DOHH2 (cell line): Measurements from ENCODE around the gene CARM1.

Experiments used
- EZH2phosphoT487 ChIP-seq: fragments of 200-600 bp; sonication (generic); IDR thresholded peaks from 2 replicates; pipeline ENCODE4 v1.6.1; 2017; ENCODE audit warnings: borderline replicate concordance, mild to moderate bottlenecking, antibody characterized with exemption, low read length, moderate library complexity, mixed read lengths
- TF ChIP-seq, protein P1 (sequence below): fragments of 200-600 bp; sonication (generic); IDR thresholded peaks from one replicate; pipeline ENCODE4 v1.5.1; 2014; ENCODE audit warnings: antibody characterized with exemption, mild to moderate bottlenecking, low read depth, low read length; ENCODE audit not compliant: poor library complexity, severe bottlenecking

GRCh38 chr19:10888421-10888866 lies 17.1 kb downstream of the CARM1 start:
- TF ChIP-seq, protein P1, sequence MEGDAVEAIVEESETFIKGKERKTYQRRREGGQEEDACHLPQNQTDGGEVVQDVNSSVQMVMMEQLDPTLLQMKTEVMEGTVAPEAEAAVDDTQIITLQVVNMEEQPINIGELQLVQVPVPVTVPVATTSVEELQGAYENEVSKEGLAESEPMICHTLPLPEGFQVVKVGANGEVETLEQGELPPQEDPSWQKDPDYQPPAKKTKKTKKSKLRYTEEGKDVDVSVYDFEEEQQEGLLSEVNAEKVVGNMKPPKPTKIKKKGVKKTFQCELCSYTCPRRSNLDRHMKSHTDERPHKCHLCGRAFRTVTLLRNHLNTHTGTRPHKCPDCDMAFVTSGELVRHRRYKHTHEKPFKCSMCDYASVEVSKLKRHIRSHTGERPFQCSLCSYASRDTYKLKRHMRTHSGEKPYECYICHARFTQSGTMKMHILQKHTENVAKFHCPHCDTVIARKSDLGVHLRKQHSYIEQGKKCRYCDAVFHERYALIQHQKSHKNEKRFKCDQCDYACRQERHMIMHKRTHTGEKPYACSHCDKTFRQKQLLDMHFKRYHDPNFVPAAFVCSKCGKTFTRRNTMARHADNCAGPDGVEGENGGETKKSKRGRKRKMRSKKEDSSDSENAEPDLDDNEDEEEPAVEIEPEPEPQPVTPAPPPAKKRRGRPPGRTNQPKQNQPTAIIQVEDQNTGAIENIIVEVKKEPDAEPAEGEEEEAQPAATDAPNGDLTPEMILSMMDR = no peak
- no peak for TF ChIP-seq EZH2phosphoT487
